Activated T-cell treated with anti-CD3 and anti-CD28 coated beads, Interleukin-2, amount 50 U/mL, for 4 hours (primary cell): ENCODE measurements around the gene WDR45B. TPM values are rescaled to one million over a fixed set of nuclear protein-coding genes. Genes with fewer than 3 reads are reported as not detected.

ENCODE experiments used
- ATAC-seq, 2 donors: fragments of 200-7000 bp; cut with Tn5 transposase; one replicate each; pipeline ENCODE4 v1.10.0; 2021
- DNase-seq: peaks from one replicate; pipeline ENCODE4 v3.0.0-alpha.2; 2020
- H3K27me3 Mint-ChIP-seq: one replicate; pipeline ENCODE4 v1.8.0; 2021; ENCODE audit warnings: low read depth, mixed read lengths
- H3K36me3 Mint-ChIP-seq: one replicate; pipeline ENCODE4 v1.8.0; 2022; ENCODE audit warnings: mixed read lengths; ENCODE audit not compliant: insufficient read depth
- H3K4me1 Mint-ChIP-seq: one replicate; pipeline ENCODE4 v1.8.0; 2021; ENCODE audit warnings: low read depth, mixed read lengths
- H3K4me3 Mint-ChIP-seq: one replicate; pipeline ENCODE4 v1.8.0; 2021; ENCODE audit warnings: mild to moderate bottlenecking, moderate library complexity, mixed read lengths
- H3K9me3 Mint-ChIP-seq: one replicate; pipeline ENCODE4 v1.8.0; 2021; ENCODE audit warnings: mixed read lengths
- total RNA-seq, 3 donors: library from RNA; stranded (reverse); gene quantifications; one replicate each; pipeline ENCODE4 v1.2.1, GENCODE V29; 2021

Gene WDR45B
- total RNA-seq, 3 donors from 2014 or later = 47.1 to 52.5 (median 47.4) TPM

- H3K36me3 Mint-ChIP-seq = peaks cover 3% of the 10 kb centered on the region
- no peaks in the 10 kb centered on the region for H3K27me3 Mint-ChIP-seq
- peaks cover 9% of the 10 kb centered on the region for H3K9me3 Mint-ChIP-seq
- DNase-seq (no peak), ATAC-seq (no peak)
- H3K4me3 Mint-ChIP-seq = no peak overlapping the region
- H3K4me1 Mint-ChIP-seq = no peaks in the 10 kb centered on the region
These were observed 37.0 kb upstream of the WDR45B start for GRCh38 chr17:82685291-82685690.

- no peak for DNase-seq
- Mint-ChIP-seq H3K4me3 (no peak overlapping the region), H3K27me3 (no peaks in the 10 kb centered on the region), H3K4me1 (no peaks in the 10 kb centered on the region), H3K36me3 (no peaks in the 10 kb centered on the region), H3K9me3 (peaks cover 9% of the 10 kb centered on the region)
- no peak for ATAC-seq
These were observed 36.1 kb upstream of the WDR45B start for GRCh38 chr17:82684228-82684841.

- Mint-ChIP-seq H3K4me3 (no peak overlapping the region), H3K36me3 (no peaks in the 10 kb centered on the region), H3K9me3 (peaks cover 9% of the 10 kb centered on the region), H3K4me1 (no peaks in the 10 kb centered on the region), H3K27me3 (no peaks in the 10 kb centered on the region)
- ATAC-seq (no peak), DNase-seq (no peak)
These were observed 35.3 kb upstream of the WDR45B start for GRCh38 chr17:82683534-82683933.

GRCh38 chr17:82681547-82681946 lies 33.3 kb upstream of the WDR45B start:
- Mint-ChIP-seq H3K27me3 (no peaks in the 10 kb centered on the region), H3K4me3 (no peak overlapping the region), H3K4me1 (no peaks in the 10 kb centered on the region), H3K9me3 (peaks cover 9% of the 10 kb centered on the region), H3K36me3 (no peaks in the 10 kb centered on the region)
- no peak for DNase-seq
- no peak for ATAC-seq

- no peak for ATAC-seq
- Mint-ChIP-seq H3K9me3 (peaks cover 9% of the 10 kb centered on the region), H3K27me3 (no peaks in the 10 kb centered on the region), H3K4me1 (no peaks in the 10 kb centered on the region), H3K36me3 (no peaks in the 10 kb centered on the region), H3K4me3 (no peak overlapping the region)
- no peak for DNase-seq
These were observed 31.6 kb upstream of the WDR45B start for GRCh38 chr17:82679586-82680465.

- H3K36me3 Mint-ChIP-seq = no peaks in the 10 kb centered on the region
- ATAC-seq = no peak
- no peak for DNase-seq
- H3K9me3 Mint-ChIP-seq = peaks cover 9% of the 10 kb centered on the region
- no peaks in the 10 kb centered on the region for H3K4me1 Mint-ChIP-seq
- no peak overlapping the region for H3K4me3 Mint-ChIP-seq
- no peaks in the 10 kb centered on the region for H3K27me3 Mint-ChIP-seq
These were observed 30.1 kb upstream of the WDR45B start for GRCh38 chr17:82678265-82678891.

- Mint-ChIP-seq H3K27me3 (no peaks in the 10 kb centered on the region), H3K4me3 (no peak overlapping the region), H3K9me3 (peaks cover 8% of the 10 kb centered on the region), H3K4me1 (no peaks in the 10 kb centered on the region), H3K36me3 (no peaks in the 10 kb centered on the region)
- DNase-seq = no peak
- ATAC-seq = no peak
These were observed 29.2 kb upstream of the WDR45B start for GRCh38 chr17:82677353-82677925.

GRCh38 chr17:82675476-82676245 lies 27.4 kb upstream of the WDR45B start:
- no peak for DNase-seq
- Mint-ChIP-seq H3K9me3 (no peaks in the 10 kb centered on the region), H3K36me3 (no peaks in the 10 kb centered on the region), H3K27me3 (no peaks in the 10 kb centered on the region), H3K4me3 (no peak overlapping the region), H3K4me1 (peaks cover 2% of the 10 kb centered on the region)
- no peak for ATAC-seq

- ATAC-seq (no peak), DNase-seq (no peak)
- Mint-ChIP-seq H3K27me3 (no peaks in the 10 kb centered on the region), H3K9me3 (no peaks in the 10 kb centered on the region), H3K4me3 (no peak overlapping the region), H3K4me1 (peaks cover 2% of the 10 kb centered on the region), H3K36me3 (no peaks in the 10 kb centered on the region)
These were observed 26.6 kb upstream of the WDR45B start for GRCh38 chr17:82674656-82675475.

GRCh38 chr17:82670661-82671450 lies 22.6 kb upstream of the WDR45B start:
- H3K36me3 Mint-ChIP-seq = no peaks in the 10 kb centered on the region
- H3K4me3 Mint-ChIP-seq = no peak overlapping the region
- peaks cover 5% of the 10 kb centered on the region for H3K4me1 Mint-ChIP-seq
- no peaks in the 10 kb centered on the region for H3K27me3 Mint-ChIP-seq
- DNase-seq (no peak), ATAC-seq (no peak)
- no peaks in the 10 kb centered on the region for H3K9me3 Mint-ChIP-seq

- DNase-seq = no peak
- peak; percentile 95 to 97 for ATAC-seq
- H3K27me3 Mint-ChIP-seq = no peaks in the 10 kb centered on the region
- no peaks in the 10 kb centered on the region for H3K9me3 Mint-ChIP-seq
- no peak overlapping the region for H3K4me3 Mint-ChIP-seq
- peaks cover 5% of the 10 kb centered on the region for H3K4me1 Mint-ChIP-seq
- no peaks in the 10 kb centered on the region for H3K36me3 Mint-ChIP-seq
These were observed 20.4 kb upstream of the WDR45B start for GRCh38 chr17:82668631-82669099.

GRCh38 chr17:82668024-82668630 lies 19.9 kb upstream of the WDR45B start:
- Mint-ChIP-seq H3K27me3 (no peaks in the 10 kb centered on the region), H3K9me3 (no peaks in the 10 kb centered on the region), H3K4me3 (no peak overlapping the region), H3K4me1 (peaks cover 5% of the 10 kb centered on the region), H3K36me3 (no peaks in the 10 kb centered on the region)
- ATAC-seq = peak in 1 of 2 donors; percentile 23
- DNase-seq = no peak
